H9 (cell line): ENCODE data around the gene TGM4. TPM values are rescaled to one million over a fixed set of nuclear protein-coding genes. Genes with fewer than 3 reads are reported as not detected.

Experiments
- DNase-seq: peaks from one replicate; pipeline ENCODE4 v3.0.0-alpha.2; 2017
- H2AFZ ChIP-seq: one replicate; pipeline ENCODE4 v1.6.1; 2013; ENCODE audit warnings: mild to moderate bottlenecking, low read length, control low read depth, moderate library complexity
- H2AK5ac ChIP-seq: 2 replicates; pipeline ENCODE4 v1.6.1; 2013; ENCODE audit warnings: low read length, control low read depth, mixed read lengths; ENCODE audit not compliant: insufficient read length
- H2BK120ac ChIP-seq: one replicate; pipeline ENCODE4 v1.6.1; 2013; ENCODE audit warnings: low read depth, mild to moderate bottlenecking, low read length, control low read depth, inconsistent platforms; ENCODE audit not compliant: poor library complexity, severe bottlenecking
- H2BK12ac ChIP-seq: 2 replicates; pipeline ENCODE4 v1.6.1; 2013; ENCODE audit warnings: low read length, control low read depth, mixed read lengths, low read depth; ENCODE audit not compliant: insufficient read length
- H2BK15ac ChIP-seq: 2 replicates; pipeline ENCODE4 v1.6.1; 2013; ENCODE audit warnings: low read depth, low read length, control low read depth
- H2BK20ac ChIP-seq: one replicate; pipeline ENCODE4 v1.6.1; 2013; ENCODE audit warnings: low read depth, mild to moderate bottlenecking, low read length, control low read depth, inconsistent platforms; ENCODE audit not compliant: poor library complexity, severe bottlenecking
- H2BK5ac ChIP-seq: 2 replicates; pipeline ENCODE4 v1.6.1; 2013; ENCODE audit warnings: low read length, control low read depth, mixed read lengths; ENCODE audit not compliant: insufficient read length
- H3K14ac ChIP-seq: 2 replicates; pipeline ENCODE4 v1.6.1; 2013; ENCODE audit warnings: low read length, control low read depth; ENCODE audit not compliant: insufficient read depth
- H3K18ac ChIP-seq: 2 replicates; pipeline ENCODE4 v1.6.1; 2013; ENCODE audit warnings: low read depth, mild to moderate bottlenecking, mixed read lengths, low read length, control low read depth; ENCODE audit not compliant: insufficient read length
- H3K23ac ChIP-seq: 2 replicates; pipeline ENCODE4 v1.6.1; 2013; ENCODE audit warnings: low read length, control low read depth, mixed read lengths, low read depth; ENCODE audit not compliant: insufficient read length
- H3K23me2 ChIP-seq: 2 replicates; pipeline ENCODE4 v1.6.1; 2013; ENCODE audit warnings: low read depth, mild to moderate bottlenecking, mixed read lengths, low read length, control low read depth; ENCODE audit not compliant: insufficient read length, poor library complexity, severe bottlenecking
- H3K27ac ChIP-seq: 2 replicates; pipeline ENCODE4 v1.5.1; 2013; ENCODE audit warnings: low read length, control low read depth, mixed read lengths, low read depth; ENCODE audit not compliant: insufficient read length
- H3K27me3 ChIP-seq: 2 replicates; pipeline ENCODE4 v1.6.1; 2013; ENCODE audit warnings: low read length, control low read depth, inconsistent platforms; ENCODE audit not compliant: insufficient read depth
- H3K4ac ChIP-seq: 2 replicates; pipeline ENCODE4 v1.6.1; 2013; ENCODE audit warnings: low read depth, mild to moderate bottlenecking, control low read depth, inconsistent platforms, low read length, moderate library complexity
- H3K4me1 ChIP-seq: 2 replicates; pipeline ENCODE4 v1.6.1; 2013; ENCODE audit warnings: low read length, control low read depth, inconsistent platforms; ENCODE audit not compliant: insufficient read depth
- H3K4me2 ChIP-seq: 2 replicates; pipeline ENCODE4 v1.6.1; 2013; ENCODE audit warnings: low read length, control low read depth, mixed read lengths; ENCODE audit not compliant: insufficient read length, insufficient read depth
- H3K56ac ChIP-seq: 2 replicates; pipeline ENCODE4 v1.6.1; 2013; ENCODE audit warnings: low read depth, mild to moderate bottlenecking, mixed read lengths, low read length, control low read depth; ENCODE audit not compliant: insufficient read length
- H3K79me1 ChIP-seq: 2 replicates; pipeline ENCODE4 v1.6.1; 2013; ENCODE audit warnings: low read depth, mild to moderate bottlenecking, moderate library complexity, low read length, control low read depth, inconsistent platforms; ENCODE audit not compliant: insufficient read depth, poor library complexity, severe bottlenecking
- H3K79me2 ChIP-seq: 2 replicates; pipeline ENCODE4 v1.6.1; 2013; ENCODE audit warnings: low read length, control low read depth, inconsistent platforms; ENCODE audit not compliant: insufficient read depth
- H3K9ac ChIP-seq: 2 replicates; pipeline ENCODE4 v1.6.1; 2013; ENCODE audit warnings: low read length, control low read depth, mixed read lengths; ENCODE audit not compliant: insufficient read length; ENCODE audit errors: extremely low read depth
- H3K9me3 ChIP-seq: one replicate; pipeline ENCODE4 v1.6.1; 2013; ENCODE audit warnings: low read depth, low read length, inconsistent platforms; ENCODE audit not compliant: control insufficient read depth
- H3T11ph ChIP-seq: one replicate; pipeline ENCODE4 v1.6.1; 2013; ENCODE audit warnings: mild to moderate bottlenecking, low read length, control low read depth, inconsistent platforms
- H4K20me1 ChIP-seq: one replicate; pipeline ENCODE4 v1.6.1; 2013; ENCODE audit not compliant: control insufficient read depth, insufficient read length, insufficient read depth
- H4K5ac ChIP-seq: 2 replicates; pipeline ENCODE4 v1.6.1; 2013; ENCODE audit warnings: low read depth, mild to moderate bottlenecking, mixed read lengths, low read length, control low read depth; ENCODE audit not compliant: insufficient read length
- H4K8ac ChIP-seq: replicated peaks from 2 replicates; pipeline ENCODE4 v1.6.1; 2013; ENCODE audit warnings: low read length, control low read depth, mixed read lengths, low read depth; ENCODE audit not compliant: insufficient read length
- H4K91ac ChIP-seq: 2 replicates; pipeline ENCODE4 v1.6.1; 2013; ENCODE audit warnings: low read depth, mild to moderate bottlenecking, moderate library complexity, mixed read lengths, low read length, control low read depth; ENCODE audit not compliant: insufficient read length
- H3K27ac Mint-ChIP-seq, 3 experiments: 2 replicates in 2 of 3; 3 replicates in 1 of 3; pipeline ENCODE4 v1.8.0; 2020 to 2021; ENCODE audit warnings: mixed read lengths in 3 of 3, mild to moderate bottlenecking in 1 of 3, moderate library complexity in 1 of 3
- H3K27me3 Mint-ChIP-seq: 2 replicates; pipeline ENCODE4 v1.8.0; 2021; ENCODE audit warnings: low read depth, mild to moderate bottlenecking, moderate library complexity, mixed read lengths
- H3K36me3 Mint-ChIP-seq, 3 experiments: 2 replicates in 2 of 3; 3 replicates in 1 of 3; pipeline ENCODE4 v1.8.0; 2020 to 2021; ENCODE audit warnings: low read depth in 3 of 3, mixed read lengths in 3 of 3; ENCODE audit not compliant: insufficient read depth in 1 of 3
- H3K4me1 Mint-ChIP-seq, 2 experiments: 2 replicates each; pipeline ENCODE4 v1.8.0; 2020; ENCODE audit warnings: mixed read lengths in 2 of 2
- H3K4me3 Mint-ChIP-seq, 2 experiments: 2 replicates in 1 of 2; 3 replicates in 1 of 2; pipeline ENCODE4 v1.8.0; 2020 to 2021; ENCODE audit warnings: mild to moderate bottlenecking in 2 of 2, mixed read lengths in 2 of 2, moderate library complexity in 1 of 2
- H3K9me3 Mint-ChIP-seq, 2 experiments: 2 replicates in 1 of 2; 3 replicates in 1 of 2; pipeline ENCODE4 v1.8.0; 2020; ENCODE audit warnings: mild to moderate bottlenecking in 2 of 2, mixed read lengths in 2 of 2, moderate library complexity in 1 of 2
- WGBS: extraction: QIAGEN DNeasy Blood & Tissue Kit; methylation state at CpG from one replicate; pipeline ENCODE4 v1.1.7; 2013; ENCODE audit warnings: missing lambda C conversion rate, low lambda C conversion rate, mixed read lengths; ENCODE audit not compliant: insufficient read length; ENCODE audit errors: extremely low coverage; 5-methylcytosine and 5-hydroxymethylcytosine counted together
- total RNA-seq: library from RNA; stranded (reverse); gene quantifications from 2 replicates; pipeline ENCODE4 v1.2.1, GENCODE V29; 2021
- TF ChIP-seq, protein P1 (sequence below): fragments of 200-600 bp; sonication (generic); conservative IDR thresholded peaks from 3 replicates; pipeline ENCODE4 v1.8.0; 2021; ENCODE audit warnings: antibody characterized with exemption, mild to moderate bottlenecking

The TGM4 gene
- total RNA-seq, 1 experiment from 2014 or later, result not detected

DNA sequence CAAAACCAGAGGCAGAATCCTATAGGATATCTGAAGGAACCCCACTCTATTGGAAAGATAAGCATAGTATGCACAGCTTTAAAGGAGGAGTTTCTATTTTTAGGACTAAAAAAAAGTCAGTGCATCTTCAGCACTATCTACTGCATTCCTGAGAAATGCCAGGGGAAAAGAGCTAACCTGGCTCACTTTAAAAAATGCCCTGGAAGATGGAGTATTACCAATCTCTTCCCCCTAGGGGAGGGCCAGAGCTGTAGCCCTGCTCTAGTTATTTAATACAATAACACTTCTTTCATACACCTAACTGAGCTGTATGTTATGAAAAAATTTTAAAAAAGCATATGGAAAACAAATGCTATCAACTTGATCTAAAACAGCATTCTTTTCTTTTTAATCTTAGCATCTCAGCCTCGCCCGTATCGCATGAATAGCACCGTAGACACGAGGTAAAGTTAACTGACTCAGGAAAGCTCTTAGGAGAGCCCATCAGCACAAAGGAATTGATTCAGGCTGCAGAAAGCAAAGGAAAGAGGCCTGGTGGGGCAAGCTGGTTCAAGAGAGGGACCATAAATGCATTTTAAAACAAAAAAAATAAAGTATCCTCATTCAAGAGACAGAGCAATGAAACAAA lies 50.2 kb downstream of the TGM4 start:
- Histone ChIP-seq H3K79me2 (no peaks in the 10 kb centered on the region), H2BK15ac (no peak overlapping the region), H4K5ac (no peak overlapping the region), H2AFZ (no peak overlapping the region), H4K8ac (no peak overlapping the region), H2BK20ac (no peak overlapping the region), H3K4me1 (no peaks in the 10 kb centered on the region), H3K14ac (no peak overlapping the region), H4K91ac (no peak overlapping the region), H2BK12ac (no peak overlapping the region), H2AK5ac (no peak overlapping the region), H3K4ac (no peak overlapping the region), H3K56ac (no peak overlapping the region), H3K23me2 (no peaks in the 10 kb centered on the region), H3K4me2 (no peak overlapping the region), H3K9me3 (no peaks in the 10 kb centered on the region), H3K23ac (no peak overlapping the region), H3K79me1 (no peaks in the 10 kb centered on the region), H3T11ph (no peak overlapping the region), H3K27ac (no peak overlapping the region), H3K27me3 (no peaks in the 10 kb centered on the region), H3K9ac (no peak overlapping the region), H2BK5ac (no peak overlapping the region), H2BK120ac (no peak overlapping the region), H3K18ac (no peak overlapping the region), H4K20me1 (no peaks in the 10 kb centered on the region)
- Mint-ChIP-seq H3K4me3 (no peak overlapping the region), H3K36me3 (peaks cover 19 to 53% (median 31%) of the 10 kb centered on the region in 3 experiments; a peak in 6 of 7 replicates), H3K27ac (no peak overlapping the region), H3K9me3 (no peaks in the 10 kb centered on the region), H3K27me3 (no peaks in the 10 kb centered on the region), H3K4me1 (no peaks in the 10 kb centered on the region)
- WGBS, result no CpG with 5 or more reads among the region's 5 CpGs
- DNase-seq, result no peak
- TF ChIP-seq, protein P1, sequence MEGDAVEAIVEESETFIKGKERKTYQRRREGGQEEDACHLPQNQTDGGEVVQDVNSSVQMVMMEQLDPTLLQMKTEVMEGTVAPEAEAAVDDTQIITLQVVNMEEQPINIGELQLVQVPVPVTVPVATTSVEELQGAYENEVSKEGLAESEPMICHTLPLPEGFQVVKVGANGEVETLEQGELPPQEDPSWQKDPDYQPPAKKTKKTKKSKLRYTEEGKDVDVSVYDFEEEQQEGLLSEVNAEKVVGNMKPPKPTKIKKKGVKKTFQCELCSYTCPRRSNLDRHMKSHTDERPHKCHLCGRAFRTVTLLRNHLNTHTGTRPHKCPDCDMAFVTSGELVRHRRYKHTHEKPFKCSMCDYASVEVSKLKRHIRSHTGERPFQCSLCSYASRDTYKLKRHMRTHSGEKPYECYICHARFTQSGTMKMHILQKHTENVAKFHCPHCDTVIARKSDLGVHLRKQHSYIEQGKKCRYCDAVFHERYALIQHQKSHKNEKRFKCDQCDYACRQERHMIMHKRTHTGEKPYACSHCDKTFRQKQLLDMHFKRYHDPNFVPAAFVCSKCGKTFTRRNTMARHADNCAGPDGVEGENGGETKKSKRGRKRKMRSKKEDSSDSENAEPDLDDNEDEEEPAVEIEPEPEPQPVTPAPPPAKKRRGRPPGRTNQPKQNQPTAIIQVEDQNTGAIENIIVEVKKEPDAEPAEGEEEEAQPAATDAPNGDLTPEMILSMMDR, result no peak
